ENCODE data around the gene HCRT. TPM values are rescaled to one million over a fixed set of nuclear protein-coding genes. Genes with fewer than 3 reads are reported as not detected.
"Not testable (repeated sequence)": the region's sequence is repeated elsewhere in the genome, so short reads cannot be mapped to it uniquely, and the experiment has no call there.

HCRT gene
- total RNA-seq, 1 donor: not detected

GRCh38 chr17:42199416-42200011 lies 14.3 kb upstream of the HCRT start:
- DNase-seq (ENCODE audit: low read depth in 2 of 3, low spot score in 2 of 3): no peak

DNA sequence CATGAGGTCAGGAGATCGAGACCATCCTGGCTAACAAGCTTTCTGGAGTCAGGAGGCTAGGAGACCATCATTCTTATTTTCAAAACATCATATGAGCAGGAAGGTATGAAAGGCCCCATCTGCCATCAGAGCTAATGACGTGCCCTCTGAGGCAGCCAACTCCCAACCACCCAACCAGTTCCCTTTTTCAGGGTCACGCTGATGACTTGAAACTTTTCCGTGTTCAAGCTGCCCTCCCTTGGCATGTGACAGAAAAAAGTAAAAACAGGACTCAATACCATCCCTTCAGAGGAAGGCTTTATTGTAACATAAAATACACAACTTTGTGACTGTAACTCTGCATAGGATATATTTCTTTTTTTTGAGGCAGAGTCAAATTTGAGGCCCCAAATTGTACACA lies 13.6 kb upstream of the HCRT start:
- peak in 2 of 3 donors; percentile 75 to 82 for DNase-seq (ENCODE audit: low read depth in 2 of 3, low spot score in 2 of 3)

GRCh38 chr17:42197564-42198156 lies 12.4 kb upstream of the HCRT start:
- no peak for DNase-seq (ENCODE audit: low read depth in 2 of 3, low spot score in 2 of 3)

- DNase-seq (ENCODE audit: low read depth in 2 of 3, low spot score in 2 of 3): peak in 2 of 3 donors; percentile 73 to 84
Observed at GRCh38 chr17:42193969-42194899, 9.0 kb upstream of the HCRT start, which contains the start of gene GHDC. TSS of gene GHDC (minus strand) at chr17:42194494. CDS start at chr17:42193581, 913 bp downstream.

GRCh38 chr17:42193216-42193968 lies 8.1 kb upstream of the HCRT start:
- no peak for DNase-seq (ENCODE audit: low read depth in 2 of 3, low spot score in 2 of 3)

DNA sequence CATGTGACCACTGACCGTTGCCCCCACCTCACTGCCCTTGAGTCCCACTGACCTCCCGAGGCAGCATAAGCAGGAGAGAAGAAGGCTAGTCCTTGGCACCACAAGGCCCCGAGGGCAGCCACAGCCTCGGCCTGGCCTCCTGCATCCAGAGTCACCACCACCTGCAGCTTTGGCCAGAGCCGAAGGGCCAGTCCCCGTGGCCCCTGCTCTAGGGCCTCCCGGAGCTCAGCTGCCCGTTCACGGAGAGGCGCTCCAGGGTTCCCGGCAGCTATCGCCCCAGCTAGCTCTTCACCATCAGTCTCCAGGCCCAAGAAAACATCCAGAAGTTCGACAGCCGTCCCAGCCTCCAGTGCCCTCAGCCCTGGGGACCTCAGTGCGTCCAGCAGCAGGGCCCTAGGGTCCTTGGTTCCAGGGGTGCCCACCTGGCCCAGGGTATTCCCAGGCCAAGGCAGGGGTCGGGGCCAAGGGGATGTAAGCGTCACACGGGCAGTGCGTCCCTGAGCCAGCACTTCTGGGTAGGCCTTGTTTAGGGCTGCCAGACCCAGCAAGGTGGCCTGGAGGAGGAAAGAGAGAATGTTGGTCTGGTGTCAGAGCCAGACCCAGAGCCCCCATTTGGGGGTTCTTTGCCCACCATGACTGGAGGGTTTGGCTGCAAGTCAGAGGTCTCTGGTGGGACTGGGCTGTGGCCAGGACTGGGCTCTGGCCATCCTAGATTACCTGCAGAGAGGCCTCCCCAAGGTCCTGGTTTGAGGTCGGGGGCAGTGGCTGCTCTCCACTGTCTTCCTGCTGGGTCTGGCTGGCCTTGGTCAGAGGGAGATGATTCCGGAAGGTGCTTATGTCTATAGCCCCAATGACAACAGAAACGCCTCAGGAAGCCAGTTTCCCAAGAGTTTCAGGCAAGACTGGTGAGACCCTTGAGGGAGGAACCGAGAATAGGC lies 7.2 kb upstream of the HCRT start:
- DNase-seq (ENCODE audit: low read depth in 2 of 3, low spot score in 2 of 3): no peak

- no peak for DNase-seq (ENCODE audit: low read depth in 2 of 3, low spot score in 2 of 3)
Observed at GRCh38 chr17:42191275-42191608, 6.0 kb upstream of the HCRT start.

DNA sequence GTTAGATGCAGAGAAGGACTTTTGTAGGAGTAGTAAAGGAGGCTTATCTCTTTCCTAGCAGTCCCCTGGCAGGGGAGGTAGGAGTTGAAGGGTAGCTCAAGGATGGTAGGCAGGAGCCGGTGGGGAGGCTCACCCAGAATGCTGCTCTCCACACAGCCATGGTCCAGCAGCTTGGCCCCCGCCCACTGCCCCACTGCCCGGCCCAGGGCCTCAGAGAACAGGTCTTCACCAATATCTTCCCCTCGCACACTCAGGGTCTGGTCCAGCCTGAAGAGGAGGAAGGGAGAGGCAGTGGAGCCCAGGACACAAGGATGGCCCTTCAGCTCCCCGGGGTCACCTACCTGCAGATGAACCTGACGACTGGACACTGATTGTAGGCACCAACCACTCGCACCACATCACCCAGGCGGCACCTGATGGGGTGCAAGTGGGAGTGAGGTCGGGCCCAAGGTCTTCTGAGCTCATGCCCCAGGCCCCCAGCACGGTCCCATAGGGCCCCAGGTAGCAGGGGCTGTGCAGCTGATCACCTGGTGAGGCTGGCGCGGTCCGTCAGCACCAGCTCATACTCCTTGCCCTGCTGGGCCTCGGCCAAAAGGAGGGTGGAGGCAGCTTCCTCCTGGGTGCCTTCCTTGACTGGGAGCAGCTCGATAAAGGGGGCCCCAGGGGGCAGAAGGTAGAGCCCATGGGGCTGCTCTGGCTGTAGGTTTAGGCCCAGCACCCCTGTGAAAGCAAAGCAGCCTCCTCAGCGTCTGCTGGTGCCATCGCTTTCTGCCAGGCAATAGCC lies 5.4 kb upstream of the HCRT start:
- no peak for DNase-seq (ENCODE audit: low read depth in 2 of 3, low spot score in 2 of 3)

GRCh38 chr17:42189651-42189965 lies 4.4 kb upstream of the HCRT start:
- DNase-seq (ENCODE audit: low read depth in 2 of 3, low spot score in 2 of 3): no peak

GRCh38 chr17:42188749-42189650 lies 3.7 kb upstream of the HCRT start:
- peak in 2 of 3 donors; percentile 62 to 80 for DNase-seq (ENCODE audit: low read depth in 2 of 3, low spot score in 2 of 3)

DNA sequence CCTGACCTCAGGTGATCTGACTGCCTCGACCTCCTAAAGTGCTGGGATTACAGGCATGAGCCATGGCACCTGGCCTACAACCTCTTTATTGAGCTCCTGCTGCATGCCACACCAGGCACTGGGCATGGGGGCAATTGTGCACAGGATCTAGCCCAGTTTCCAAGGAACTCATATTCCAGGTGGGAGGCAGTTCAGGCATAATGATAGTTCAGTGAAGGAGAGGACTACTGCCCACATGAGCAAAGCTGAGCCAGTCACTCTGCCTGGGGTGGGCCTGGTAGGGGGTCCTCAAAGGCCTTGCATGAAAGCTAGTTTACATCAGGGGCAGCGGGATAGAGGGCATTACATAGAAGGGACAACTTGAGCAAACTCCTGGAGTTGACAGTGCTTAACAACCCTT lies 2.6 kb upstream of the HCRT start:
- DNase-seq (ENCODE audit: low read depth in 2 of 3, low spot score in 2 of 3): no peak

GRCh38 chr17:42186191-42186590 lies 939 bp upstream of the HCRT start:
- not testable (repeated sequence) for DNase-seq (ENCODE audit: low read depth in 2 of 3, low spot score in 2 of 3)

DNA sequence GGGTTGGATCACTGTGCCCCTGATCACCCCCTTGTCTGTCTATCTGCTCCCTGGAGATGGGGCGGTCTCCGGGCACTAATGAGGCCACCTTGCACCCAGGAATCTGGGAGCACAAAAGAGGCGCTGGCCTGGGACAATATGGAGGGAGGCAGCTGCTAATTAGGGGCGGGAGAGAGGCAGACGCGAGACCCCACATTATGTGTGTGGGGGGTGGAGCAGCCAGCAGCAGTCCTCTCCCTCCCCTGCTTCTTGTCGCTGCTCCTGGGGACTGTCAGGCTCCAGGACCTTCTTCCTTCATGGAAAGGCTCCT lies 324 bp upstream of the HCRT start:
- no peak for DNase-seq (ENCODE audit: low read depth in 2 of 3, low spot score in 2 of 3)

- peak; percentile 73 to 83 (median 79) for DNase-seq (ENCODE audit: low read depth in 2 of 3, low spot score in 2 of 3)
Observed at GRCh38 chr17:42183741-42184711, 1.2 kb downstream of the HCRT start.

DNA sequence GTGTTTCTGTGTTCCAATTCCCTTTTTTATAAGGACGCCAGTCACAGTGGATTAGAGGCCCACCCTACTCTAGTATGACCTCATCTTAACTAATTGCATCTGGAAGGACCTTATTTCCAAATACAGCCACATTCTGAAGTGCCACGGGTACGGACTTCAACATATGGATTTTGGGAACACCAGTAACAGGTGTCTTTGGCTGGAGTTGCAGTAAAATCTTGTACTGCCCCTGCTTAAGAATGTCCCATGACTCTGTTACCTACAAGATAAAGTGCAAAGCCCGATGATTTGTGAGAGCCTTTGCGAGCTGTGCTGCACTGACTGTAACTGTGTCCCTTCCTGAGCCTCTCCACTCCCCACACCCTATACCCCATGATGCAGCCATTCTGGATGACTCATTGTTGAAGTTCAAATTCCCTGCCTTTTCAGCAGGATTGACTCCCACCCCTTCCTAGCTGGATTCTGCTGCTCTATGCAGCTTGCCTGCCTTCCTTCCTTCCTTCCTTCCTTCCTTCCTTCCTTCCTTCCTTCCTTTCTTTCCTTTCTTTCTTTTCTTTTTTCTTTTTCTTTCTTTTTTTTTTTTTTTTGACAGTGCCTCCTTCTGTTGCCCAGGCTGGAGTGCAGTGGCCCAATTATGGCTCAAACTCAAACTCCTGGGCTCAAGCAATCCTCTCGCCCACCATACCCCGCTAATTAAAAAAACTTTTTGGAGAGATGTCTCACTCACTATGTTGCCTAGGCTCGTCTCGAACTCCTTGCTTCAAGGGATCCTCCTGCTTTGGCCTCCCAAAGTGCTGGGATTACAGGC lies 2.1 kb downstream of the HCRT start:
- DNase-seq (ENCODE audit: low read depth in 2 of 3, low spot score in 2 of 3): no peak

- DNase-seq (ENCODE audit: low read depth in 2 of 3, low spot score in 2 of 3): no peak
Observed at GRCh38 chr17:42181851-42182207, 3.4 kb downstream of the HCRT start.

Data from hematopoietic multipotent progenitor cell (in vitro differentiated cells).